HCT116 (cell line): ENCODE results near the gene CUX1. TPM values are rescaled to one million over a fixed set of nuclear protein-coding genes. Genes with fewer than 3 reads are reported as not detected.
A peak's percentile ranks its signal among the peaks of the same experiment; 100 is the strongest.

Source experiments
- ATAC-seq: fragments of 200-7000 bp; cut with Tn5 transposase; 2 replicates; pipeline ENCODE4 v1.9.1; 2020; ENCODE audit warnings: mild to moderate bottlenecking, moderate library complexity
- BruUV-seq: library from RNA; stranded (reverse); fragments of 400-500 nt; replicated peaks from 2 replicates; lab custom pipeline; 2021; lab: Mats Ljungman, UMichigan
- CTCF ChIA-PET: fragments of 300-600 bp; sonication (Branson Sonifier 250); formaldehyde crosslinking; loops from one replicate; lab custom pipeline; 2021; ENCODE audit warnings: antibody characterized with exemption; lab: Charles Lee
- POLR2A ChIA-PET: fragments of 300-600, 350-600 bp; sonication (Branson Sonifier 250); formaldehyde crosslinking; loops from one replicate; lab custom pipeline; 2021; ENCODE audit warnings: antibody characterized with exemption; lab: Charles Lee
- RAD21 ChIA-PET, 2 experiments: fragments of 300-600 bp; sonication (Branson Sonifier 250); formaldehyde crosslinking; loops; one replicate each; lab custom pipeline; 2023; ENCODE audit warnings: low total read pairs in 2 of 2; ENCODE audit not compliant: uncharacterized antibody in 2 of 2, unreplicated experiment in 2 of 2, low non-redundant PET in 1 of 2; lab: Charles Lee
- DNase-seq: peaks from one replicate; pipeline ENCODE4 v3.0.0-alpha.2; 2010; ENCODE audit warnings: low read depth, low spot score
- H2AFZ ChIP-seq: fragments of 200-600 bp; shearing (Covaris generic), sonication (generic); 2 replicates; pipeline ENCODE4 v1.6.1; 2017; ENCODE audit warnings: low read depth, mixed run types, mixed read lengths, antibody characterized with exemption, low read length; ENCODE audit not compliant: poor library complexity, severe bottlenecking
- H3K27ac ChIP-seq: 2 replicates; pipeline ENCODE4 v1.5.1; 2012; ENCODE audit warnings: low read depth, low read length
- H3K27me3 ChIP-seq: fragments of 200-600 bp; sonication (generic); 2 replicates; pipeline ENCODE4 v1.6.1; 2016; ENCODE audit warnings: mixed run types, low read length, mixed read lengths; ENCODE audit not compliant: insufficient read depth
- H3K36me3 ChIP-seq, 2 experiments: fragments of 200-500 bp in 1 of 2; fragments of 200-600 bp in 1 of 2; sonication (Bioruptor generic) in 1 of 2; sonication (generic) in 1 of 2; 2 replicates each; pipeline versions ENCODE4 v1.5.1 to v1.6.1; 2014 to 2016; ENCODE audit warnings: low read length in 2 of 2, inconsistent platforms in 1 of 2, mixed read lengths in 1 of 2, mixed run types in 1 of 2; ENCODE audit not compliant: insufficient read depth in 2 of 2, control insufficient read depth in 1 of 2
- H3K4me1 ChIP-seq, 2 experiments: fragments of 200-600 bp in 1 of 2; sonication (generic) in 1 of 2; 2 replicates each; pipeline versions ENCODE4 v1.5.1 to v1.6.1; 2012 to 2017; ENCODE audit warnings: low read length in 2 of 2, inconsistent platforms in 1 of 2, mild to moderate bottlenecking in 1 of 2, mixed read lengths in 1 of 2, mixed run types in 1 of 2, moderate library complexity in 1 of 2; ENCODE audit not compliant: insufficient read depth in 2 of 2, control insufficient read depth in 1 of 2
- H3K4me2 ChIP-seq: fragments of 200-600 bp; sonication (generic); 2 replicates; pipeline ENCODE4 v1.6.1; 2017; ENCODE audit warnings: mixed run types, low read length, mixed read lengths
- H3K4me3 ChIP-seq, 2 experiments: fragments of 200-600 bp in 1 of 2; sonication (generic) in 1 of 2; replicated peaks in 1 of 2; 2 replicates each; pipeline ENCODE4 v1.5.1; 2011 to 2016; ENCODE audit warnings: low read length in 2 of 2, control low read depth in 1 of 2, low read depth in 1 of 2, mild to moderate bottlenecking in 1 of 2, mixed read lengths in 1 of 2, mixed run types in 1 of 2
- H3K79me2 ChIP-seq: fragments of 200-600 bp; sonication (generic); 2 replicates; pipeline ENCODE4 v1.6.1; 2017; ENCODE audit warnings: mild to moderate bottlenecking, mixed run types, low read length, moderate library complexity, mixed read lengths; ENCODE audit not compliant: insufficient read depth
- H3K9ac ChIP-seq: fragments of 200-600 bp; sonication (generic); 2 replicates; pipeline ENCODE4 v1.6.1; 2016; ENCODE audit warnings: low read length, mixed read lengths
- H3K9me2 ChIP-seq: fragments of 200-600 bp; sonication (generic), shearing (Covaris generic); 2 replicates; pipeline ENCODE4 v1.6.1; 2017; ENCODE audit warnings: mixed run types, mild to moderate bottlenecking, moderate library complexity; ENCODE audit not compliant: insufficient read depth
- H3K9me3 ChIP-seq, 2 experiments: fragments of 200-500 bp in 1 of 2; fragments of 200-600 bp in 1 of 2; sonication (Bioruptor generic) in 1 of 2; sonication (generic) in 1 of 2; 2 replicates each; pipeline ENCODE4 v1.6.1; 2014 to 2017; ENCODE audit warnings: low read length in 2 of 2, mixed read lengths in 2 of 2, inconsistent platforms in 1 of 2, low read depth in 1 of 2, mild to moderate bottlenecking in 1 of 2, mixed run types in 1 of 2, moderate library complexity in 1 of 2; ENCODE audit not compliant: control insufficient read depth in 1 of 2, insufficient read depth in 1 of 2
- H4K20me1 ChIP-seq: fragments of 200-600 bp; sonication (generic), shearing (Covaris generic); 2 replicates; pipeline ENCODE4 v1.6.1; 2017; ENCODE audit warnings: mixed run types, mild to moderate bottlenecking, moderate library complexity; ENCODE audit not compliant: insufficient read depth
- FOSL1 ChIP-seq: IDR thresholded peaks from 2 replicates; pipeline ENCODE4 v1.6.1; 2012; ENCODE audit warnings: low read depth
- MAX ChIP-seq: IDR thresholded peaks from 2 replicates; pipeline ENCODE4 v1.6.1; 2012
- POLR2A ChIP-seq: IDR thresholded peaks from 2 replicates; pipeline ENCODE4 v1.7.0; 2011; ENCODE audit warnings: borderline replicate concordance; ENCODE audit not compliant: insufficient read depth, insufficient read length; ENCODE audit errors: extremely low read depth
- SIN3A ChIP-seq: IDR thresholded peaks from 2 replicates; pipeline ENCODE4 v1.6.1; 2012; ENCODE audit warnings: low read depth
- intact Hi-C: fragments of 100-400 bp; cut with micrococcal nuclease; formaldehyde crosslinking; loops from 2 replicates; pipeline ENCODE4 v1.10.0; 2022
- total RNA-seq: library from RNA; stranded (reverse); gene quantifications from one replicate; pipeline ENCODE4 v1.2.1, GENCODE V29; 2021; ENCODE audit not compliant: unreplicated experiment
- TF ChIP-seq, protein P1 (sequence below), 3 experiments: fragments of 200-600 bp in 1 of 3; sonication (generic) in 1 of 3; IDR thresholded peaks in 2 of 3; conservative IDR thresholded peaks in 1 of 3; 2 replicates each; pipeline ENCODE4 v1.5.1; 2012 to 2017; ENCODE audit warnings: low read depth in 2 of 3, low read length in 2 of 3, antibody characterized with exemption in 1 of 3, borderline replicate concordance in 1 of 3, control low read depth in 1 of 3, mild to moderate bottlenecking in 1 of 3, mixed read lengths in 1 of 3, mixed run types in 1 of 3, moderate library complexity in 1 of 3; ENCODE audit not compliant: insufficient read depth in 1 of 3

The CUX1 gene
- total RNA-seq, 1 experiment from 2014 or later = 68.9 TPM

DNA sequence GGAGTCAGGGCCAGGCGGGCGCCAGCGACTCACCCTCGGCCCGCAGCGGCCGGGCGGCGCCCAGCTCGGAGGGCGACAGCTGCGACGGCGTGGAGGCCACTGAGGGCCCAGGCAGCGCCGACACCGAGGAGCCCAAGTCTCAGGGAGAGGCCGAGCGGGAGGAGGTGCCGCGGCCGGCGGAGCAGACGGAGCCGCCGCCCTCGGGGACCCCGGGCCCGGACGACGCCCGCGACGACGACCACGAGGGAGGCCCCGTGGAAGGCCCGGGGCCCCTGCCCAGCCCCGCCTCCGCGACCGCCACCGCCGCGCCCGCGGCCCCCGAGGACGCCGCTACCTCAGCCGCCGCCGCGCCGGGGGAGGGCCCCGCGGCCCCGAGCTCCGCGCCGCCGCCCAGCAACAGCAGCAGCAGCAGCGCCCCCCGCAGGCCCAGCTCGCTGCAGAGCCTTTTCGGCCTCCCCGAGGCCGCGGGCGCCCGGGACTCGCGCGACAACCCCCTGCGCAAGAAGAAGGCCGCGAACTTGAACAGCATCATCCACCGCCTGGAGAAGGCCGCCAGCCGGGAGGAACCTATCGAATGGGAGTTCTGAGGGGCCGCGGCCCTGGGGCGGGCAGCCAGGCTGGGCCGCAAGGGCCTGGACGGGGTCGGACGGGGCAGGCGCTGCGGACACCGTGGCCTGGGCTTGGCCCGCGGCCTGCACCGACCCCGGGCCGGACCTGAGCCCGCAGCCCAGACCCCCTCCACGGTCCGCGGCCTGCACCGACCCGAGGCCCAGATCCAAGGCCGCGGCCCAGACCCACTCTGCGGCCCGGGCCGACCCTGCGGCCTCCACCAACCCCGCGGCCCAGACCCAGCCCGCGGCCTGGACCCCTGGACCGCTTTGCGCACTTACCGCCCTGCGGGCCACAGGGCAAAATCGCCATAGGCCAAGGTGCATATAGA lies 431.3 kb downstream of the CUX1 start:
- ChIA-PET CTCF (no interaction called here), RAD21 (no interaction called here), POLR2A (no interaction called here)
- H3K4me2 ChIP-seq = no peak overlapping the region
- H3K4me3 ChIP-seq = no peak overlapping the region
- H3K36me3 ChIP-seq = peaks cover 0 to 3% of the 10 kb centered on the region in 2 experiments; a peak in 1 of 4 replicates
- DNase-seq (no peak), ATAC-seq (no peak)
- no peak overlapping the region for H2AFZ ChIP-seq
- H3K4me1 ChIP-seq = no peaks in the 10 kb centered on the region
- H3K79me2 ChIP-seq = no peaks in the 10 kb centered on the region
- H3K27me3 ChIP-seq = no peaks in the 10 kb centered on the region
- intact Hi-C loops = no loop called here
- BruUV-seq = no TSS peak
- TF ChIP-seq MAX (no peak), POLR2A (no peak), FOSL1 (no peak), SIN3A (no peak)
- TF ChIP-seq, protein P1, sequence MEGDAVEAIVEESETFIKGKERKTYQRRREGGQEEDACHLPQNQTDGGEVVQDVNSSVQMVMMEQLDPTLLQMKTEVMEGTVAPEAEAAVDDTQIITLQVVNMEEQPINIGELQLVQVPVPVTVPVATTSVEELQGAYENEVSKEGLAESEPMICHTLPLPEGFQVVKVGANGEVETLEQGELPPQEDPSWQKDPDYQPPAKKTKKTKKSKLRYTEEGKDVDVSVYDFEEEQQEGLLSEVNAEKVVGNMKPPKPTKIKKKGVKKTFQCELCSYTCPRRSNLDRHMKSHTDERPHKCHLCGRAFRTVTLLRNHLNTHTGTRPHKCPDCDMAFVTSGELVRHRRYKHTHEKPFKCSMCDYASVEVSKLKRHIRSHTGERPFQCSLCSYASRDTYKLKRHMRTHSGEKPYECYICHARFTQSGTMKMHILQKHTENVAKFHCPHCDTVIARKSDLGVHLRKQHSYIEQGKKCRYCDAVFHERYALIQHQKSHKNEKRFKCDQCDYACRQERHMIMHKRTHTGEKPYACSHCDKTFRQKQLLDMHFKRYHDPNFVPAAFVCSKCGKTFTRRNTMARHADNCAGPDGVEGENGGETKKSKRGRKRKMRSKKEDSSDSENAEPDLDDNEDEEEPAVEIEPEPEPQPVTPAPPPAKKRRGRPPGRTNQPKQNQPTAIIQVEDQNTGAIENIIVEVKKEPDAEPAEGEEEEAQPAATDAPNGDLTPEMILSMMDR (IDR thresholded peaks at IDR 0.05 in 2 of 3, conservative IDR thresholded peaks at IDR 0.05 in 1 of 3; ENCODE audit: borderline replicate concordance in 1 of 3, insufficient read depth in 1 of 3, low read depth in 2 of 3, low read length in 2 of 3) = 0 out of 6 replicates have a peak, but pooled peaks of 1 of the 3 experiments have one; percentile 10
- no peak overlapping the region for H3K27ac ChIP-seq
- no peaks in the 10 kb centered on the region for H3K9me3 ChIP-seq
- no peak overlapping the region for H3K9ac ChIP-seq
- H3K9me2 ChIP-seq = no peaks in the 10 kb centered on the region
- H4K20me1 ChIP-seq = no peaks in the 10 kb centered on the region
